ENCODE data around the gene PKP2. TPM values are rescaled to one million over a fixed set of nuclear protein-coding genes. Genes with fewer than 3 reads are reported as not detected.

PKP2 gene
- total and polyA plus RNA-seq, 2 experiments from 2014 or later, result 363 to 376 TPM

GRCh38 chr12:32843528-32844095 lies 53.0 kb downstream of the PKP2 start:
- no peak for TF ChIP-seq CTCF (IDR thresholded peaks at IDR 0.05; ENCODE audit: low read depth, low read length)
- H3K36me3 ChIP-seq, result peaks cover 57% of the 10 kb centered on the region
- H3K27me3 ChIP-seq, result no peaks in the 10 kb centered on the region
- peak overlapping the region; percentile 94 for H3K27ac ChIP-seq
- H3K4me3 ChIP-seq, result no peak overlapping the region
- DNase-seq (ENCODE audit: low read depth in 1 of 2, low spot score in 1 of 2), result peak in 1 of 2 donors; percentile 69
- H3K9me3 ChIP-seq (ENCODE audit: low read depth), result no peaks in the 10 kb centered on the region
- peaks cover 73% of the 10 kb centered on the region for H3K4me1 ChIP-seq (ENCODE audit: low read depth)

GRCh38 chr12:32841061-32841460 lies 55.5 kb downstream of the PKP2 start:
- no peak for TF ChIP-seq CTCF (IDR thresholded peaks at IDR 0.05; ENCODE audit: low read depth, low read length)
- Histone ChIP-seq H3K27ac (peak overlapping the region; percentile 94), H3K4me1 (ENCODE audit: low read depth) (peaks cover 62% of the 10 kb centered on the region), H3K27me3 (no peaks in the 10 kb centered on the region), H3K9me3 (ENCODE audit: low read depth) (no peaks in the 10 kb centered on the region), H3K4me3 (no peak overlapping the region), H3K36me3 (peaks cover 63% of the 10 kb centered on the region)
- DNase-seq (ENCODE audit: low read depth in 1 of 2, low spot score in 1 of 2), result no peak

GRCh38 chr12:32839828-32840227 lies 56.7 kb downstream of the PKP2 start:
- peak in 1 of 2 donors; percentile 92 for DNase-seq (ENCODE audit: low read depth in 1 of 2, low spot score in 1 of 2)
- Histone ChIP-seq H3K9me3 (ENCODE audit: low read depth) (no peaks in the 10 kb centered on the region), H3K27me3 (no peaks in the 10 kb centered on the region), H3K4me3 (no peak overlapping the region), H3K36me3 (peaks cover 65% of the 10 kb centered on the region), H3K4me1 (ENCODE audit: low read depth) (peaks cover 57% of the 10 kb centered on the region), H3K27ac (peak overlapping the region; percentile 94)
- no peak for TF ChIP-seq CTCF (IDR thresholded peaks at IDR 0.05; ENCODE audit: low read depth, low read length)

- Histone ChIP-seq H3K27me3 (no peaks in the 10 kb centered on the region), H3K36me3 (peaks cover 64% of the 10 kb centered on the region), H3K9me3 (ENCODE audit: low read depth) (no peaks in the 10 kb centered on the region), H3K27ac (peak overlapping the region; percentile 98), H3K4me3 (no peak overlapping the region), H3K4me1 (ENCODE audit: low read depth) (peaks cover 53% of the 10 kb centered on the region)
- DNase-seq (ENCODE audit: low read depth in 1 of 2, low spot score in 1 of 2), result no peak
- TF ChIP-seq CTCF (IDR thresholded peaks at IDR 0.05; ENCODE audit: low read depth, low read length), result no peak
These were observed 58.6 kb downstream of the PKP2 start for GRCh38 chr12:32837974-32838373.

- no peak for DNase-seq (ENCODE audit: low read depth in 1 of 2, low spot score in 1 of 2)
- Histone ChIP-seq H3K4me1 (ENCODE audit: low read depth) (peaks cover 51% of the 10 kb centered on the region), H3K4me3 (no peak overlapping the region), H3K9me3 (ENCODE audit: low read depth) (no peaks in the 10 kb centered on the region), H3K27me3 (no peaks in the 10 kb centered on the region), H3K36me3 (peaks cover 73% of the 10 kb centered on the region), H3K27ac (peak overlapping the region; percentile 98)
- no peak for TF ChIP-seq CTCF (IDR thresholded peaks at IDR 0.05; ENCODE audit: low read depth, low read length)
These were observed 59.9 kb downstream of the PKP2 start for GRCh38 chr12:32836710-32837109.

Measured in cardiac muscle cell (in vitro differentiated cells and primary cell).